GM18909 (cell line): ENCODE measurements around the gene PSAP.

Source experiments
- ATAC-seq: cut with Tn5 transposase; IDR thresholded peaks from one replicate; pipeline ENCODE4 v1.9.1; 2021; ENCODE audit warnings: mild to moderate bottlenecking; ENCODE audit not compliant: unreplicated experiment, poor library complexity

PSAP gene

GRCh38 chr10:71846816-71847215 lies 4.2 kb downstream of the PSAP start:
- ATAC-seq = no peak

GRCh38 chr10:71845410-71846405 lies 5.3 kb downstream of the PSAP start:
- no peak for ATAC-seq

- ATAC-seq = no peak
These were observed 6.4 kb downstream of the PSAP start for GRCh38 chr10:71844695-71845094.

DNA sequence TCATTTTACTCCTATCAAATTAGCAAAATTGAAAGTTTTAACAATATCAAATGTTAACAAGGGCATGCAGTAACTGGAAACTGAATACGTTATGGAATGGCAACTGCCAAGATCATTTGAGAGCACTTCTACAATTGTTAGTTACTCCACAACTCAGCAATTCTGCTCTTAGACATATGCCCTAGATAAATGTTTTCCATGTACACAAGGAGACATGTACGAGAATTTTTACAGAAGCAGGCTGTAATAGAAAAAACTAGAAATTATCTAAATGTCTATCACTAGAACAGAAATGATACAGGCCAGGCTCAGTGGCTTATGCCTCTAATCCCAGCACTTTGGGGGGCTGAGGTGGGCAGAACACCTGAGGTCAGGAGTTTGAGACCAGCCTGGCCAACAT lies 7.0 kb downstream of the PSAP start:
- no peak for ATAC-seq

DNA sequence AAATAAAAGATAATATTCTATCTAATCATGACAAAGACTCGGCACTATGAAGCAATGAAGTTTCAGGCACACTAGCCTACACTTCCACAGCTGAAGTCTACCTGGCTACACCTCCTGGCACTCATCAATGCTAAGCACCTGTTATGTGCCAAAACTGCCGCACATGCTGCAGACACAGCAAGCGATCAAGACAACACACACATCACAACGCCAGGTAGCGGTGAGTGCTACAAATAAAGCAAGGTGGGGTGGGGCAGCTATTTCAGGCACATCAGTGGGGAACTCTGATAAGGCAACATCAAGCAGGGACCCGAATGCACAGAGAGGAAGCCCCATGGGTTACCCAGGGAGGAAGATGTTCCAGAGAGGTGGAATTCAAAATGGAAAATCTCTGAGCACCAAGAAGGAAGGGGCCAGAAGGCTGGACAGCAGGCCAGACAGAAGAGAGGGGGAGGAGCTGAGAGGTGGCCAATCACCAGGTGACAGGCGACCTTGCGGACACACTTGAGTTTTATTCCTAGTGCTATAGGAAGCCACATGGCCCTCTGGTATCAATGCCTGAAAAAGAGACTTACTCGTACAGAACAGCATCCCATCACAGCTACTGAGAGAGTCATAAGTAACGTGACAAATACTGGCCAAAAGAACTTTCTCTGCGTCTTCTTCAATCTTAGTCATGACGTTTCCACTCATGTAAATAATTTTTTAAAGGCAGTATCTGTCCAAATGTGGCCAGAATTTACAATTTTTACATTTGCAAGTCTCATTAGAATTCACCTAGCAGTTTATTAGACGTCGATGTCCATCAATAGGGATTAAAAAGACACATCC lies 8.0 kb downstream of the PSAP start:
- no peak for ATAC-seq

GRCh38 chr10:71842422-71842821 lies 8.6 kb downstream of the PSAP start:
- ATAC-seq = no peak

GRCh38 chr10:71840958-71841335 lies 10.1 kb downstream of the PSAP start:
- ATAC-seq = no peak

DNA sequence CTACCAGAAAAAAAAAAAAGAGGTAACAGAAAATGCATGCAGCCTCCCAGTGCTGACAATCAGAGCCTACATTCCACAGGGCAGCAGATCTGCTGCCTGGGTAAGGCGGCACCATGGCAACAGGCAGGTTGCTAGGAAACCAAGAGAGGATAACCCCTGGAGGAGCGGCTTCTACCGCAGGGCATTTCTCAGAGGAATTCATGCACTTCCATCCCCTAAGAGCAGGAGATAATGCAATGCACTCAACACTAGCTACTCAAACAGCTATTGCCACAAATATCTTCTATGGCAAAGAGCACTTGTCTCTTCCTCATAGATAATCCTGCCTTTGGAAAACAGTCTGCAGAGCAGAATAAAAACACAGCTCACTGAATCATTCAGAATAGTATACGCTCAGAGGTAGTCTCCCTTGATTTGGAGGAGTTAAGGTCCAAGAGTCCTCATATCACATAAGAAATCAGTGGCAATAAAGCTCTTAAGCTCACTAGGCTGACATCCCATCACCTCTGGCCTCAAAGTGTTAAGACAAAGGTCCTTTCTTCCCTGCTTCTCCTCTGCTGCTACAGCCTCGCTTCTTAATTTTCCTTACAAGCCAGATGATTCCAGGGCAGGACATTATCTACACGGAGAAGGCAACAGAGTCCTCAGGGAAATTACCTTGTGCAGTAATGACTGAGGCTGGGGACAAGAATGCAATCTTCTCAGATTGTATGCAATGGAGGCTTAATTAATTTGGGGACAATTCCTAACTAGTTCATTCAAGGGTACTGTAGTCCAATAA lies 10.7 kb downstream of the PSAP start:
- no peak for ATAC-seq

GRCh38 chr10:71838264-71839211 lies 12.5 kb downstream of the PSAP start:
- ATAC-seq = no peak

GRCh38 chr10:71837098-71837827 lies 13.8 kb downstream of the PSAP start:
- ATAC-seq = no peak

- ATAC-seq = peak; percentile 19
These were observed 14.5 kb downstream of the PSAP start for GRCh38 chr10:71836596-71836974.

- peak; percentile 93 for ATAC-seq
These were observed 15.1 kb downstream of the PSAP start for GRCh38 chr10:71835671-71836595.

- no peak for ATAC-seq
These were observed 16.7 kb downstream of the PSAP start for GRCh38 chr10:71834343-71834674.

DNA sequence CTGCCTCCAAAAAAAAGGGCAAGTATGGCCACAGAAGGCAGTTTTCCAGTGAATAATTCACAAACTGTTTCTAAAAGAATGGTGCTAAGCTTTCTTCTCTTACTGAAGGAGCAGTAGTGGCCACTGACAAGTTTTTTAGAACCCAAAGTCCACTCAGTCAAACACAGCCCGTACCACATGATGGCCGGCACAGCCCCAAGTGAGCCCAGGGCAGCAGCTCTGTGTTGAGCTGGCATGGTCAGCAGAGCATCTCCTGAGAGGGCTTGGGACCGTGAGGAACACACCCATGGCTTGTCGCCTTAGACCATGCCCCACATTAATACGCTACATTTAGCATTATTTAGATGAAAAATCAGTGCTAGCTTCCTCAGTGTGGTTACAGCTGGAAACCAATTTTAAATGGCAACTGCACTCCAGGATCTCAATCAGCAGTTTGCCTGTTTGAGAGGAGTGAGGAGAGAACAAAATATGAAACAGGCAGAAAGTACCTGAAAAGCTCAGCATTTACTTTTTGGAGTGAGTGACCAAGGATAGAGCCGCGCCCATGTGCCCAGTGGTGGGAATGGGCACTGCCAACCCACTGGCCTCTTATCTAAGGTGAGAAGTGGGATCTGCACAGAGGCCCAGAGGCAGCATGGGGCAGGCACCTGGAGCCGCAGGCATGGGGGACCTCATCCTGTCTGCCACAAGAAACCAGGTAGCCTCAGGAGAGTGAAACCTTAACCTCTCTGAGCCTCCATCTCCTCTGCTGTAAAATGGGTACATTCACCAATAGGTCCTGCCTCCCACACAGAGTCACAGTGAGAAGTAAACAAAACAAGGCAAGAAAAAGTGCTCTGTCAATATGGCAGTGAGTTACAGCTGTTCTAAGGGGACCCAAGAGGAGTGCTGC lies 17.4 kb downstream of the PSAP start:
- ATAC-seq = no peak

DNA sequence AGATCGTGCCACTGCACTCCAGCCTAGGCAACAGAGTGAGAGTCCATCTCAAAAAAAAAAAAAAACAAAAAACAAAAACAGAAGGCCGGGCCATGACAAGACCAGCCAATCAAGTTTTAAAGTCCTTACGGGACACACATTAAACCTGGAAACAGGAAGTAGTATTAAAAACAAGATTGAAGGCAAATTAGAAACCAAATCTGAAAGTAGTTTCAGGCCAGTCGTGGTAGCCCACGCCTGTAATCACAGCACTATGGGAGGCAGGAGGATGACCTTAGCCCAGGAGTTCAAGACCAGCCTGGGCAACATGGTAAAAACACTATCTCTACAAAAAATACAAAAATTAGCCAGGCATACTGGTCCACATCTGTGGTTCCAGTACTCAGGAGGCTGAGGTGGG lies 18.1 kb downstream of the PSAP start:
- ATAC-seq = no peak

DNA sequence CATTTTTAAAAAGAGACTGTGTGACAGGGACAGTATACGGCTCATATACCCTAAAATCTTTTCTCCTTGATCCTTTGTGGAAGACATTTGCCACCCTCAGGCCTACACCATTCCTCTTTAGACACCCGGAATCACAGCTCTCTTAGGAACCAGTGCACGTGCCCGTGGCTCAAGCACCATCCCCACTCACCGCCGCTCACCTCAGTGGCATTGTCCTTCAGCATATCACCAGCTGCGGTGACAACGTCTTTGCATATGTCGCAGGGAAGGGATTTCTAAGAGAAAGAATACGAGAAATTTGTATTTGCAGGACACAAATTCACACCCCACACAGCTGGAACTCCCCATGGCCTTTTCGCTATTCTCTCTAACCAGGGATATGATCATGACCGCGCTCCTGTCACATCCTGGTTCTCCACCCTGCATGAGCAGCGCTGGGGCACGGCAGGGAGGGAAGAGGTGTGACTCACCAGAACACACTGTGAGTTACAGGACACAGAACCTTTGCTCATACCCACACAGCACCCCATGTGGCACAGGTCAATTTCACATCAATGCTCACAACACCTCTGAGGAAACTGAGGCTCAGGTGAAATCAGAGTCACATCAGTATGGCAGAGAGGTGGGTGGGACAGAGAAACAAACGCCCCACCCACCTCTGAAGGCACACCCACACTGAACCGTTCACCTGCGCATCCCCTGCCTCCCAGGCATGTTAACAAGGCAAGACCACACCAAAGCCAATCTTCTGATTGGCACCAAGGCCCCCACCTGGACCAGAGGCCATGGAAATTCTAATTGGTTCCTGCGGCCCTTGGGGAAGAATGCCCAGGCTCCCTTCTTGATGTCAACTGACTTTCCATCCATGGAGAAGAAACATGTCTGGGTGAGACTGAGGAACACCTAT lies 19.2 kb downstream of the PSAP start:
- no peak for ATAC-seq
